ENCODE results near the gene CCDC86. TPM values are rescaled to one million over a fixed set of nuclear protein-coding genes. Genes with fewer than 3 reads are reported as not detected.

Gene CCDC86
- polyA plus RNA-seq, 1 donor from 2014 or later: 21.1 TPM

- H3K4me3 Mint-ChIP-seq: no peak overlapping the region
Measured at GRCh38 chr11:60875366-60876167, 33.7 kb downstream of the CCDC86 start.

GRCh38 chr11:60876168-60876485, 34.2 kb downstream of the CCDC86 start:
- Mint-ChIP-seq H3K27me3 (no peaks in the 10 kb centered on the region), H3K9me3 (no peaks in the 10 kb centered on the region), H3K27ac (no peak overlapping the region), H3K4me1 (no peaks in the 10 kb centered on the region), H3K36me3 (no peaks in the 10 kb centered on the region), H3K4me3 (no peak overlapping the region)

More at GRCh38 chr11:60875366-60876167, 33.7 kb downstream of the CCDC86 start:
- Mint-ChIP-seq H3K9me3 (no peaks in the 10 kb centered on the region), H3K27me3 (no peaks in the 10 kb centered on the region), H3K4me1 (no peaks in the 10 kb centered on the region), H3K36me3 (no peaks in the 10 kb centered on the region), H3K27ac (no peak overlapping the region)

- H3K27me3 Mint-ChIP-seq: no peaks in the 10 kb centered on the region
- H3K27ac Mint-ChIP-seq: no peak overlapping the region
- H3K4me3 Mint-ChIP-seq: no peak overlapping the region
- no peaks in the 10 kb centered on the region for H3K36me3 Mint-ChIP-seq
- H3K4me1 Mint-ChIP-seq: no peaks in the 10 kb centered on the region
- H3K9me3 Mint-ChIP-seq: no peaks in the 10 kb centered on the region
Measured at GRCh38 chr11:60878245-60879101, 36.6 kb downstream of the CCDC86 start.

- Mint-ChIP-seq H3K4me3 (no peak overlapping the region), H3K36me3 (no peaks in the 10 kb centered on the region), H3K27me3 (no peaks in the 10 kb centered on the region), H3K27ac (no peak overlapping the region), H3K4me1 (no peaks in the 10 kb centered on the region), H3K9me3 (no peaks in the 10 kb centered on the region)
Measured at GRCh38 chr11:60879104-60879503, 37.2 kb downstream of the CCDC86 start.

GRCh38 chr11:60879971-60880588, 38.2 kb downstream of the CCDC86 start:
- H3K27me3 Mint-ChIP-seq: no peaks in the 10 kb centered on the region
- H3K4me3 Mint-ChIP-seq: no peak overlapping the region
- no peak overlapping the region for H3K27ac Mint-ChIP-seq
- no peaks in the 10 kb centered on the region for H3K4me1 Mint-ChIP-seq
- no peaks in the 10 kb centered on the region for H3K36me3 Mint-ChIP-seq
- H3K9me3 Mint-ChIP-seq: no peaks in the 10 kb centered on the region

- no peaks in the 10 kb centered on the region for H3K27me3 Mint-ChIP-seq
- H3K4me3 Mint-ChIP-seq: no peak overlapping the region
- no peaks in the 10 kb centered on the region for H3K9me3 Mint-ChIP-seq
- H3K4me1 Mint-ChIP-seq: no peaks in the 10 kb centered on the region
- no peaks in the 10 kb centered on the region for H3K36me3 Mint-ChIP-seq
- no peak overlapping the region for H3K27ac Mint-ChIP-seq
Measured at GRCh38 chr11:60880643-60881282, 38.9 kb downstream of the CCDC86 start.

GRCh38 chr11:60887556-60887955, 45.6 kb downstream of the CCDC86 start:
- H3K27me3 Mint-ChIP-seq: no peaks in the 10 kb centered on the region
- H3K36me3 Mint-ChIP-seq: no peaks in the 10 kb centered on the region
- no peaks in the 10 kb centered on the region for H3K9me3 Mint-ChIP-seq
- H3K4me3 Mint-ChIP-seq: no peak overlapping the region
- H3K4me1 Mint-ChIP-seq: no peaks in the 10 kb centered on the region
- peak overlapping the region in 2 of 3 donors; percentile 60 to 64 for H3K27ac Mint-ChIP-seq

- Mint-ChIP-seq H3K4me1 (peaks cover 0 to 1% (median 0%) of the 10 kb centered on the region in 3 donors), H3K27ac (peak overlapping the region in 1 of 3 donors; percentile 85), H3K36me3 (peaks cover 3% of the 10 kb centered on the region), H3K27me3 (no peaks in the 10 kb centered on the region), H3K9me3 (no peaks in the 10 kb centered on the region), H3K4me3 (no peak overlapping the region)
Measured at GRCh38 chr11:60889869-60890311, 48.0 kb downstream of the CCDC86 start.

- no peak overlapping the region for H3K27ac Mint-ChIP-seq
- H3K9me3 Mint-ChIP-seq: no peaks in the 10 kb centered on the region
- peaks cover 0 to 1% (median 0%) of the 10 kb centered on the region in 3 donors for H3K4me1 Mint-ChIP-seq
- no peaks in the 10 kb centered on the region for H3K27me3 Mint-ChIP-seq
- H3K4me3 Mint-ChIP-seq: no peak overlapping the region
- H3K36me3 Mint-ChIP-seq: peaks cover 3% of the 10 kb centered on the region
Measured at GRCh38 chr11:60890696-60891095, 48.8 kb downstream of the CCDC86 start.

GRCh38 chr11:60891103-60891741, 49.3 kb downstream of the CCDC86 start:
- Mint-ChIP-seq H3K4me1 (peaks cover 0 to 1% (median 0%) of the 10 kb centered on the region in 3 donors), H3K36me3 (peaks cover 3% of the 10 kb centered on the region), H3K27ac (peak overlapping the region in 1 of 3 donors; percentile 31), H3K27me3 (no peaks in the 10 kb centered on the region), H3K9me3 (no peaks in the 10 kb centered on the region), H3K4me3 (peak overlapping the region in 1 of 4 donors; percentile 26)

GRCh38 chr11:60895687-60896086, 53.8 kb downstream of the CCDC86 start:
- Mint-ChIP-seq H3K4me3 (no peak overlapping the region), H3K36me3 (peaks cover 14% of the 10 kb centered on the region), H3K9me3 (no peaks in the 10 kb centered on the region), H3K27ac (no peak overlapping the region), H3K27me3 (no peaks in the 10 kb centered on the region), H3K4me1 (peaks cover 1 to 12% (median 4%) of the 10 kb centered on the region in 3 donors)

GRCh38 chr11:60897496-60897895, 55.6 kb downstream of the CCDC86 start:
- Mint-ChIP-seq H3K27me3 (no peaks in the 10 kb centered on the region), H3K36me3 (peaks cover 14% of the 10 kb centered on the region), H3K27ac (peak overlapping the region in 1 of 3 donors; percentile 94), H3K4me1 (peaks cover 1 to 12% (median 4%) of the 10 kb centered on the region in 3 donors), H3K9me3 (no peaks in the 10 kb centered on the region), H3K4me3 (peak overlapping the region in 1 of 4 donors; percentile 58)

- H3K9me3 Mint-ChIP-seq: no peaks in the 10 kb centered on the region
- no peak overlapping the region for H3K27ac Mint-ChIP-seq
- H3K36me3 Mint-ChIP-seq: peaks cover 14% of the 10 kb centered on the region
- no peaks in the 10 kb centered on the region for H3K27me3 Mint-ChIP-seq
- H3K4me3 Mint-ChIP-seq: peak overlapping the region in 1 of 4 donors; percentile 64
- H3K4me1 Mint-ChIP-seq: peaks cover 6 to 18% (median 7%) of the 10 kb centered on the region in 3 donors
Measured at GRCh38 chr11:60899046-60899936, 57.4 kb downstream of the CCDC86 start.
